Breast epithelium (tissue), 4 donors: ENCODE results near the gene EPHA6. TPM values are rescaled to one million over a fixed set of nuclear protein-coding genes. Genes with fewer than 3 reads are reported as not detected.

Source experiments
- DNase-seq, 2 donors: peaks; one replicate each; pipeline ENCODE4 v3.0.0-alpha.2; 2019; ENCODE audit warnings: low spot score in 2 of 2
- H3K27ac ChIP-seq, 2 donors: fragments of 200-600 bp; sonication (generic) in 1 of 2; one replicate each; pipeline ENCODE4 v1.5.1; 2016 to 2019; ENCODE audit warnings: mild to moderate bottlenecking in 1 of 2
- H3K27me3 ChIP-seq, 2 donors: fragments of 200-600 bp; sonication (generic) in 1 of 2; one replicate each; pipeline versions ENCODE4 v1.5.1 to v1.6.0; 2017 to 2019; ENCODE audit warnings: control low read depth in 1 of 2, mild to moderate bottlenecking in 1 of 2
- H3K36me3 ChIP-seq: fragments of 200-600 bp; one replicate; pipeline ENCODE4 v1.5.1; 2019
- H3K4me1 ChIP-seq, 2 donors: fragments of 200-600 bp; sonication (generic); one replicate each; pipeline ENCODE4 v1.5.1; 2016 to 2019; ENCODE audit warnings: control low read depth in 1 of 2
- H3K4me3 ChIP-seq, 3 donors: fragments of 200-600 bp; sonication (generic); 1 replicate in 2 of 3; 2 replicates in 1 of 3; pipeline ENCODE4 v1.5.1; 2016 to 2019; ENCODE audit warnings: mild to moderate bottlenecking in 3 of 3, moderate library complexity in 2 of 3
- H3K9me3 ChIP-seq, 2 donors: fragments of 200-600 bp; sonication (generic) in 1 of 2; one replicate each; pipeline ENCODE4 v1.5.1; 2016 to 2019; ENCODE audit warnings: control low read depth in 1 of 2
- CTCF ChIP-seq, 3 donors: fragments of 450-650 bp; IDR thresholded peaks; one replicate each; pipeline ENCODE4 v1.5.1; 2016 to 2017; ENCODE audit warnings: antibody characterized with exemption in 3 of 3, mild to moderate bottlenecking in 3 of 3, moderate library complexity in 3 of 3
- POLR2A ChIP-seq: fragments of 450-650 bp; IDR thresholded peaks from one replicate; pipeline ENCODE4 v1.6.1; 2016; ENCODE audit warnings: antibody characterized with exemption, mild to moderate bottlenecking, moderate library complexity
- POLR2AphosphoS5 ChIP-seq, 3 donors: sonication (generic); formaldehyde crosslinking; IDR thresholded peaks; one replicate each; pipeline ENCODE4 v1.6.1; 2017; ENCODE audit warnings: antibody characterized with exemption in 3 of 3
- intact Hi-C: fragments of 100-400 bp; cut with DNase I; formaldehyde crosslinking; loops from one replicate; pipeline ENCODE4 v1.15.1; 2023; ENCODE audit warnings: low total_unique reads
- total RNA-seq, 3 donors: library from RNA; depleted of rRNA; stranded (reverse); fragments of >200 nt; gene quantifications; one replicate each; pipeline ENCODE4 v1.1.0, GENCODE V29; 2016

Gene EPHA6
- total RNA-seq, 3 donors from 2014 or later, result 0.98 to 1.4 (median 1.2) TPM

- no peaks in the 10 kb centered on the region for H3K4me1 ChIP-seq
- no peaks in the 10 kb centered on the region for H3K27me3 ChIP-seq
- peaks cover 0 to 5% of the 10 kb centered on the region in 2 donors for H3K9me3 ChIP-seq
- no peaks in the 10 kb centered on the region for H3K36me3 ChIP-seq
- no peak overlapping the region for H3K4me3 ChIP-seq
- DNase-seq, result no peak
- TF ChIP-seq POLR2AphosphoS5 (IDR thresholded peaks at IDR 0.05) (no peak), POLR2A (no peak), CTCF (IDR thresholded peaks at IDR 0.05) (no peak)
- intact Hi-C loops, result no loop called here
- H3K27ac ChIP-seq, result no peak overlapping the region
Measured at GRCh38 chr3:97293596-97294131, 479.3 kb downstream of the EPHA6 start.

GRCh38 chr3:97297032-97297431 lies 482.6 kb downstream of the EPHA6 start:
- no peaks in the 10 kb centered on the region for H3K27me3 ChIP-seq
- no peaks in the 10 kb centered on the region for H3K4me1 ChIP-seq
- intact Hi-C loops, result no loop called here
- no peaks in the 10 kb centered on the region for H3K36me3 ChIP-seq
- H3K9me3 ChIP-seq, result peaks cover 0 to 5% of the 10 kb centered on the region in 2 donors
- no peak for DNase-seq
- H3K4me3 ChIP-seq, result no peak overlapping the region
- H3K27ac ChIP-seq, result no peak overlapping the region
- TF ChIP-seq POLR2AphosphoS5 (IDR thresholded peaks at IDR 0.05), result no peak
- TF ChIP-seq POLR2A, result no peak
- TF ChIP-seq CTCF (IDR thresholded peaks at IDR 0.05), result no peak

- no peak for TF ChIP-seq CTCF (IDR thresholded peaks at IDR 0.05)
- no peak for TF ChIP-seq POLR2A
- no peak for TF ChIP-seq POLR2AphosphoS5 (IDR thresholded peaks at IDR 0.05)
- intact Hi-C loops, result no loop called here
- no peak for DNase-seq
- H3K36me3 ChIP-seq, result no peaks in the 10 kb centered on the region
- no peaks in the 10 kb centered on the region for H3K4me1 ChIP-seq
- H3K27me3 ChIP-seq, result no peaks in the 10 kb centered on the region
- H3K9me3 ChIP-seq, result peaks cover 0 to 6% of the 10 kb centered on the region in 2 donors
- no peak overlapping the region for H3K4me3 ChIP-seq
- no peak overlapping the region for H3K27ac ChIP-seq
Measured at GRCh38 chr3:97301114-97301513, 486.7 kb downstream of the EPHA6 start.

GRCh38 chr3:97306226-97306625 lies 491.8 kb downstream of the EPHA6 start:
- no peak for DNase-seq
- no peak overlapping the region for H3K4me3 ChIP-seq
- no peaks in the 10 kb centered on the region for H3K36me3 ChIP-seq
- no peak overlapping the region for H3K27ac ChIP-seq
- H3K4me1 ChIP-seq, result no peaks in the 10 kb centered on the region
- peaks cover 0 to 6% of the 10 kb centered on the region in 2 donors for H3K9me3 ChIP-seq
- no peaks in the 10 kb centered on the region for H3K27me3 ChIP-seq
- TF ChIP-seq CTCF (IDR thresholded peaks at IDR 0.05) (no peak), POLR2AphosphoS5 (IDR thresholded peaks at IDR 0.05) (no peak), POLR2A (no peak)
- intact Hi-C loops, result no loop called here

GRCh38 chr3:97338375-97338774 lies 524.0 kb downstream of the EPHA6 start:
- Histone ChIP-seq H3K4me1 (no peaks in the 10 kb centered on the region), H3K27ac (no peak overlapping the region), H3K27me3 (no peaks in the 10 kb centered on the region), H3K9me3 (peaks cover 0 to 6% of the 10 kb centered on the region in 2 donors), H3K4me3 (no peak overlapping the region), H3K36me3 (no peaks in the 10 kb centered on the region)
- intact Hi-C loops, result no loop called here
- DNase-seq, result no peak
- TF ChIP-seq CTCF (IDR thresholded peaks at IDR 0.05), result no peak
- no peak for TF ChIP-seq POLR2A
- TF ChIP-seq POLR2AphosphoS5 (IDR thresholded peaks at IDR 0.05), result no peak
